ENCODE data around the gene KRT75.

DNA sequence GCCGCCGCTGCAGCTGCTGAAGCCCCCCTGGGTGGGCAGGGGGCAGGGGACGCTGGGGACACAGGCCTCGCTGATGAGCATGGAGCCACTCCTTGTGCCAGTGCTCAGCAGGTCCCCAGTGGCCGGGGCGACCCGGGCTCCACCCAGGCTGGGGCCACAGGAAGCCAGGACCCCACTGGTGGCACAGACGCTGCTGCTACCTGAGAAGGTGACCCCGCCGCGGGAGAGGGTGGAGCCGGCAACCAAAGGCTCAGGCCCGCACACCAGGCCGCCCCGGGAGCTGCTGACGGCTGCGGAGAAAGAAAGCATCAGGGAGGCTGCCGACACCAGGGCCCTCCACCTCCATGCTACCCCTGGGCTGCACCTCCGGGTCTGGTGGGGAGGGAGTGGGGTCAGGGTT lies 56.1 kb downstream of the KRT75 start:
- TF ChIP-seq CTCF (IDR thresholded peaks at IDR 0.05) (no peak), NFYB (CRISPR knock-in tag; conservative IDR thresholded peaks at IDR 0.05; ENCODE audit: low read depth) (no peak), FOXK1 (CRISPR knock-in tag; IDR thresholded peaks at IDR 0.05) (no peak), FOXP1 (CRISPR knock-in tag; IDR thresholded peaks at IDR 0.05; ENCODE audit: borderline replicate concordance) (no peak), CREB1 (CRISPR knock-in tag; IDR thresholded peaks at IDR 0.05) (no peak), RELA (CRISPR knock-in tag; IDR thresholded peaks at IDR 0.05; ENCODE audit: borderline replicate concordance) (no peak), IRF2 (CRISPR knock-in tag; IDR thresholded peaks at IDR 0.05; ENCODE audit: borderline replicate concordance, low read depth) (no peak), CBFB (CRISPR knock-in tag; IDR thresholded peaks at IDR 0.05; ENCODE audit: low read depth) (no peak), FOXJ3 (CRISPR knock-in tag; IDR thresholded peaks at IDR 0.05; ENCODE audit: borderline replicate concordance) (no peak), CREM (CRISPR knock-in tag; IDR thresholded peaks at IDR 0.05) (no peak)
- TF ChIP-seq, protein P1, sequence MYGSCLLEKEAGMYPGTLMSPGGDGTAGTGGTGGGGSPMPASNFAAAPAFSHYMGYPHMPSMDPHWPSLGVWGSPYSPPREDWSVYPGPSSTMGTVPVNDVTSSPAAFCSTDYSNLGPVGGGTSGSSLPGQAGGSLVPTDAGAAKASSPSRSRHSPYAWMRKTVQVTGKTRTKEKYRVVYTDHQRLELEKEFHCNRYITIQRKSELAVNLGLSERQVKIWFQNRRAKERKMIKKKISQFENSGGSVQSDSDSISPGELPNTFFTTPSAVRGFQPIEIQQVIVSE (CRISPR knock-in tag; IDR thresholded peaks at IDR 0.05; ENCODE audit: borderline replicate concordance), result no peak
- TF ChIP-seq, protein P2, sequence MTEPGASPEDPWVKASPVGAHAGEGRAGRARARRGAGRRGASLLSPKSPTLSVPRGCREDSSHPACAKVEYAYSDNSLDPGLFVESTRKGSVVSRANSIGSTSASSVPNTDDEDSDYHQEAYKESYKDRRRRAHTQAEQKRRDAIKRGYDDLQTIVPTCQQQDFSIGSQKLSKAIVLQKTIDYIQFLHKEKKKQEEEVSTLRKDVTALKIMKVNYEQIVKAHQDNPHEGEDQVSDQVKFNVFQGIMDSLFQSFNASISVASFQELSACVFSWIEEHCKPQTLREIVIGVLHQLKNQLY (CRISPR knock-in tag; IDR thresholded peaks at IDR 0.05), result no peak
